H54 (cell line): ENCODE results near the gene AFG3L2.
"Not testable (repeated sequence)": the region's sequence is repeated elsewhere in the genome, so short reads cannot be mapped to it uniquely, and the experiment has no call there.

Experiments used
- DNase-seq: peaks from one replicate; pipeline ENCODE4 v3.0.0; 2011; ENCODE audit warnings: low spot score, mixed read lengths; ENCODE audit not compliant: insufficient read length
- FAIRE-seq: peaks from 3 replicates; lab custom pipeline; 2011; peaks lifted over from hg19 to GRCh38; lab: Jason Lieb, UNC
- POLR2A ChIP-seq: IDR thresholded peaks from 2 replicates; pipeline ENCODE4 v1.6.1; 2011; ENCODE audit warnings: low read depth, mild to moderate bottlenecking, low read length

The AFG3L2 gene

DNA sequence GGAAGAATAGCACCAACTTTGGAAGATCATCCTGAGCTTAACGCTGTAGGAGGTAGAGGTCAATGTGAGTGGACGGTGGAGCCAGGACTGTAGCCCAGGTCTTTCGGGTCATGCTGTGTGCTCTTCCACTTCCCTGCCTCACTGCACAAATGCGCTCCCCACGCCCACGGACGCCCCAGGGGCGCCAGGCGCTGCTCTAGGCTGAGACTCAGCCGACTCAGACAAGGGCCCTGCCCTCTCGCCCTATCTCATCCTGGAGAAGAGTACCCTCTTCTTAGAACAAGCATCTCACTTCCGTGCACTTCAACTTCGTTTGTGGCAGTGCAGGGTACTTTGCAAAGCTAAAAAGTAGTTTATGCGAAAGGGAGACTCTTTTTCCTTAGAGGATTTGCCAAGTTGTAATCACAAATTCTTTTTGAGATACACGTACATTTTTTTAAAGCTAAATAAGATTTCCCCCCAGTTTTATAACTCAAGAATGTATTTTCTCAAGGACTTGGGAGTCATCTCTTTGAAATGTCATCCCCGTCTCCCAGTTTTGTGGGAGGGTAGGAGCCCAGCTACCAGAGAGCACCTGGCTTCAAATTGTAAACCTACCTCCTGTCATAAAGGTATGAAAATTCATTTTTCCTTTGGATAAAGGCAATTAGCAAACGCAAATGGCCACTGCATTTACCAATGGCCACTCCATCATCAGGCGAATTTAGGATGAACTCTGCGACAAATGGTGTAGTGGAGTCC is 29.5 kb upstream of the AFG3L2 start:
- TF ChIP-seq POLR2A, result no peak
- FAIRE-seq (no peak), DNase-seq (no peak)

DNA sequence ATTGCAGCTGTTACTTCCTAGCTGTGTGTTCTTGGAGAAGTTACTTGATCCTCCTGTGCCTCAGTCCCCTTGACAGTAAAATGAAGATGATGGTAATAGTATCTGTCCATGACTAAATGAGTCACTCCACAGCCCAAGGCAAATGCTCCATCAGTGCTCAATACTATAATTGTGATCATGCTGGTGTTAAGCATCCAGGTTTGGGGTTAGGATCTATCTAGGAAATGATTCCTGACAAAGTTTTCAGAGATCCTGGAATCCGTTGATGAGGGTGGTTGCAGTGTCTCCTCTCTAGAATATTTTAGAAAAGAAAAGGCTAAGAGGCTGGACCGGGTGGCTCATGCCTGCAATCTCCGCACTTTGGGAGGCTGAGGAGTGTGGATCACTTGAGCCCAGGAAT is 28.0 kb upstream of the AFG3L2 start:
- TF ChIP-seq POLR2A, result no peak
- FAIRE-seq (no peak), DNase-seq (no peak)

DNA sequence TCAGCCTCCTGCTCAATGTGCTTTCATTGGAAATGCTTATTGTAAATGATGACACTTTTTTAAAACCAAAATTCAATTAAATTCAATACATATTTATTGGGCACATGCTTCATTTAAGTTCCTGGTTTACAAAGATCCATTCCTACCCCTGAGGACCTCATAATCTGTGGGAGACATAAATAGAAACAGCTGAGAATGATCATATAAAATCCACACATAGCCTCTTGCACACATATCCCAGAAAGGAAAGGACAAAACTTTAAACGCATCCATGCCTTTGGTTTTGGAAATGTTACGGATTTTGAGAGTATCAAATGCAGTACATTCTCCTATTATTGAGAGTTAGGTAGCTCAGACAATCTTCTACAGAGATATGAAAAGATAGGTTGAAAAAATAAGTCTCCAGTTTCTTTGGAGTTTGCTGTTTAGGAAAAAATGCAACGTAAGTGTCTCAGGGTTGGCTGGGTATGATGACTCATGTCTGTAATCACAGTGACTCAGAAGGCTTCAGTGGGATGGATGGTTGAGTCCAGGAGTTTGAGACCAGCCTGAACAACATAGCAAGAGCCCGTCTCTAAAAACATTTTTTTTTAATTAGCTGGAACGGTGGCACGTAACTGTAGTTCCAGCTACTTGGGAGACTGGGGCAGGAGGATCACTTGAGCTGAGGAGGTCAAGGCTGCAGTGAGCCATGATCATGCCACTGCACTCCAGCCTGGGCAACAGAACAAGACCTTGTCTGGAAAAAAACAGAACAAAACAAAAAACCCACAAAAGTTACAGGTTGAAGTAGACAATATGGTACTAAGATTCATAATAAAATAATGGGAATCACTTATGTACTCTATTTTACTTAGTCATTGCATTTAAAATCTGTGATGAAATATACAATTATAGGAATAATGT is 26.8 kb upstream of the AFG3L2 start:
- TF ChIP-seq POLR2A, result no peak
- FAIRE-seq (peak; percentile 80), DNase-seq (no peak)

DNA sequence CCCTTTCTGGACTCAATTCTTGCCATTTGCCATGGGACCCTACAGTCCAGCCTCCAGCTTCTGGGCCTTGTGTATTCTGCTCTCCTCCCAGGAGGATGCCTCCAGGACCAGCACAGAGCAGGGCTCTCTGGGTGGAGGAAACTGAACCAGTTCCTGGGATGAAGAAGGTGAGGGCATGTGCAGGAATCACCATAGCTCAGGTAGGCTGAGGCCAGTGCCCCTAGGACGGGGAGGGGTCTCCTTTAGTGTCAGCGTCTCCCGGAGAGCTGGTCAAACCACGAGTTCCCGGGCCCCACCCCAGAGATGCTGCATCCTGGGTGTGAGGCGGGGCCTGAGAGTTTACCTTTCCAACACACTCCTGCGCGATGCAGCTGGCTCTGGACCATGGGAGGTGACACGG is 24.9 kb upstream of the AFG3L2 start:
- FAIRE-seq (no peak), DNase-seq (no peak)
- TF ChIP-seq POLR2A, result no peak

DNA sequence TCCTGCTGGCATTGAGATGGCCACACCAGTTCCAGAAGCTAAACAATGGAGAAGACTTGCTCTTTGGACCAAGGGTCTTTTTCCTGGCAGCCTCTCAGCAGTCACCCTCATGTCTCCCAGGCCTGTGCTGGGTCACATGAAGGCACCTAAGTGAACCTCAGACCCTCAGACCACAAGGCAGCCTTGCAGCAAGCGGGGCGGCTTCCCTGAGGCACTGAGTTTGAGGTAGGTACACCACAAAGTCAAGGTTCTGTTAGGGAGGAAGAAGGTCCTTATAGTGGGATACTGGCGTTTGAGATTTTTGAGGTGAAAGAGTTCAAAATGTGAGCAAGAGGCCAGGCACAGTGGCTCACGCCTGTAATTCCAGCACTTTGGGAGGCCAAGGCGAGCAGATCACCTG is 22.2 kb upstream of the AFG3L2 start:
- FAIRE-seq, result no peak
- no peak for DNase-seq
- no peak for TF ChIP-seq POLR2A

DNA sequence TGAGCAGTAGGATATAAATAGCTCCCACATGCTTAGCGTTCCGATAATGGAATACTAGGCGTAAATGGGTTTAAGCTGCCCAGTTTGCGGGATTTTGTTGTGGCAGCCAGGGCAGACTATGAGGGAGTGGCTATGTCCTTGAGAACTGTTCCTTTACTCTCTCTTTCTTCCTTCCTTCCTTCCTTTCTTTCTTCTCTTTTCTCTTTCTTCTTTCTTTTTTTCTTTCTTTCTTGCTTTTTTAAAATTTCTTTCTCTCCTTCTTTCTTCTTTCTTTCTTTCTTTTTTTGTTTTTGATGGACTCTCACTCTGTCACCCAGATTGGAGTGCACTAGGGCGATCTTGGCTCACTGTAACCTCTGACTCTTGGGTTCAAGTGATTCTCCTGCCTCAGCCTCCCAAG is 21.6 kb upstream of the AFG3L2 start:
- DNase-seq, result no peak
- FAIRE-seq, result no peak
- TF ChIP-seq POLR2A, result no peak

DNA sequence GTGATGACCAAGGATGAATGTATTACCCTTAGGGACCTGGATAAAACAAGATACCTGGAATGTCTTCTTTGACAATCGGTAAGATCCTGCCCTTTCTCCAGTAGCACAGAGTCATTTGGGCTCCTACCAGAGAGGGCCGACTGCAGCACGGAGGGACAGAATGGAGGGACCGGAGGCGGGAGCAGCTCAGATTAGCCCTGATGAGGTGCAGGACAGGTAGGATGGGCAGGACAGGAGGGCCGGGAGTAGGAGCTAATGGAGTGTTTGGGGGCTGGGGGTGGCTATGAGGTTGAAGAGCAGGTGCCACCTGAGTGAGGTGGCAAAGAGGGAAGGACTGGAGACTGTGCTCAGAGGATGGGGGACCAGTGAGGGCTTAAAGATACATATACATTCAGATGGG is 20.8 kb upstream of the AFG3L2 start:
- DNase-seq, result no peak
- no peak for TF ChIP-seq POLR2A
- FAIRE-seq, result no peak

DNA sequence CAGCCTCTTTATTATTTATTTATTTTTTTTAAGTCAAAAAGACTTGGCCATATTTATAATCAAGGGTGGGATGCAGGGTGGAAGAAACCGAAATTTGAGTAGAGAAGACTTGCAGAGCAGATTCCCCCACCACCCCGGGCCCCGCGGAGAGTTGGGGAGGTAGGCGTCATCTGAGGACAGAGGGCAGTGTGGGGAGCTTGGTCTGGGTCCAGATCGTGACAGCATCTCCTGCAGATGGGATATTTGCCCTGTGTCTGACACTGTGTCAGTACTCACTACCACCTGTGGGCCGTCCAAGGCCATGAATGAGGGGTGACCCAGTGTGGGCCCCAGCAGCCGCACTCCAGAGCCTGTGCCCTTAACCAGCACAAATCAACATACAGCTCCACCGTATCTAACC is 20.2 kb upstream of the AFG3L2 start:
- DNase-seq (no peak), FAIRE-seq (no peak)
- TF ChIP-seq POLR2A, result no peak

DNA sequence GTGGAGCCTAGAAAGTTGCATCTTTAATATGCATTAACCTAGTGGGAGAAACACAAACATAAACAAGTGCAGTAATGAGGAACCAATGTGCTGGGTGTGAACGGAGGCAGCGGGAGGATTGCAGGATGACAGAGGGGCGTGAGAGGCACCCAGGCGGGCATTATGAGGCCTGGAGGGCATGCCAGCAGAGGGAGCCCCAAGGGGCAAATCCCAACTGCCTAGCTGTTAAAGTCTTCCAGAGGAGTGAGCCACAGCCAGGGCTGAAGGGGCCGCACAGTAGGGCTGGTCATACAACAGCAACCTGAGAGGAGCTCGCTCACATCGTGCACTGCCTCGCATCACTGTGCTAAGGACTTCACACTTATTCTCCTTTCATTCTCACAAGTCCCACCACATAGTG is 17.4 kb upstream of the AFG3L2 start:
- DNase-seq, result no peak
- no peak for TF ChIP-seq POLR2A
- FAIRE-seq, result no peak

DNA sequence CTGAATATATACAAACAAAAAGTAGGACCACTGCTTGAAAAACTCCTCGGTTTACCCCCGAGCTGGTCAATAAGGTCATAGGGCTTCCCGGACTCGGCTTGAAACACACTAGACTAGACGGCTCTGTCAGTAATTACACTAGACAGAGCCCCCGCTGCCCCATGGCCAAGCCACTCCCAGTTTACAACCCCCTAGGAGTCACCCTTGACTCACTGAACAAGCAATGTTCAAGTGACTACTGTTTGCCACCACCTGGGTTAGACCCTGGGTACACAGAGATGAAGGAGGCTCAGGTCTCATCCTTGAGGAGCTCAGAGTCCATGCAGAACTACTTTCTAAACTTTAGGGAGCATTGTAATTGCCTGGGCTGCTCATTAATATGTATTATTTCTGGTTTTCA is 17.0 kb upstream of the AFG3L2 start:
- DNase-seq (no peak), FAIRE-seq (no peak)
- TF ChIP-seq POLR2A, result no peak

DNA sequence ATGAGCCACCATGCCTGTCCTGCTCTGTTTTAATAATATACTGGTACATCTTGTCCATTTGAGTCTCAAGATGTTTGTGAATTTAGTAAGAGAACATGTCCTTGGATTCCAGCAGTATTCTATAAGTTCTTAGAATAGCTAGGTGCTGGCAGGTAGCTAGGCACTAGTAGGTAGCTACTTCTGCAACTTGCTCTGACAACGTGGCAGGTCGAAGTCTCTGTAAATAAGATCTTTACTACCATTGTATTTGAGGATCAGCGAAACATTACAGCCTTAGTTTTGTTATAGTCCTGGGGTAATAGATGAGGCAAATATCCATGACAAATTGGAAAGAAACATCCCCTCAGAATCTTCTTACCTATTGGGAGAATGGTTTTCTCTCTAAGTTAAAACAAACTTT is 16.5 kb upstream of the AFG3L2 start:
- DNase-seq, result no peak
- FAIRE-seq, result no peak
- TF ChIP-seq POLR2A, result no peak

DNA sequence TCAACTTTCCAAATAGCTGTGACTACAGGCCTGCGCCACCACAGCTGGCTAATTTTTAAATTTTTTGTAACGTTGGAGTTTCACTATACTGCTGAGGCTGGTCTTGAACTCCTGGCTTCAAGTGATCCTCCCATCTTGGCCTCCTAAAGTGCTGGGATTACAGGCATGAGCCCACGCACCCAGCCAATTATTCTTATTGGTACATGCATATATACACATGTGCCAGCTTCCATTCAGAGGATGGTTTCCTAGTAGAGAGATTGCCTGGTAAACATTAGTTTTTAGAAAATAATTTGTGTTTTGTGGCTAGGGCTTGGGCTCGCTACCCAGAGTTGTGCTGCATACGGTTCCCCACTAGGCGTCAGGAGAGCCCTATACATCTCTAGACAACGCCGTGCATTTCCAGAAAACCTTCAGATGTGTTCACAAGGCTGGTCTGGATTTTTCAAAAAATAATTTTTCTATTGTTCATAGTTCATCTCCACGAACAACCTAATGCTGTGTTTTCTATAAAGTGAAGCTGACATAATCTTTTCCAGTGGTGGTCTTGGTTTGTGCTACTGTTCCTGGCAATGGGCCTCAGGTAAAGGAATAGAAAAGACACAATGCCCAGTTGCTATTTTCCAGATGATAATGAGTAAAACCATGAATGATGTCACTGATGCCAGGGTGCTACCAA is 14.6 kb upstream of the AFG3L2 start:
- FAIRE-seq (peak; percentile 48), DNase-seq (no peak)
- no peak for TF ChIP-seq POLR2A

DNA sequence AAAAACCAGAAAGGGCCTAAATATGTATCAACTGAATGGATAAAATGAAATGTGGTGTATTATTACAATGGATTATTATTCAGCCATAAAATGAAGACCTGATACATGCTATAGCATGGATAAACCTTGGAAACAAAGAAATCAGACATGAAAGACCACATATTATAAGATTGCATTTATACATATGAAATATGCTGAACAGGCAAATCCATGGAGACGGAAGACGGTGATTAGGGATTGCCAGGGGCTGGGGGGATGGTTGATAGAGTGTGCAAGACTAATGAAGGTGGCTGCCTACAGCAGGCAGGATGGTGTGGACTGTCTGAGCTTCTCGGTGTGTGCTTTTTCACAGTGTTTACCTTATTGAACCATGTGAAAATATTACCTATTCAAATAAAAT is 11.4 kb upstream of the AFG3L2 start:
- DNase-seq (no peak), FAIRE-seq (no peak)
- TF ChIP-seq POLR2A, result no peak

DNA sequence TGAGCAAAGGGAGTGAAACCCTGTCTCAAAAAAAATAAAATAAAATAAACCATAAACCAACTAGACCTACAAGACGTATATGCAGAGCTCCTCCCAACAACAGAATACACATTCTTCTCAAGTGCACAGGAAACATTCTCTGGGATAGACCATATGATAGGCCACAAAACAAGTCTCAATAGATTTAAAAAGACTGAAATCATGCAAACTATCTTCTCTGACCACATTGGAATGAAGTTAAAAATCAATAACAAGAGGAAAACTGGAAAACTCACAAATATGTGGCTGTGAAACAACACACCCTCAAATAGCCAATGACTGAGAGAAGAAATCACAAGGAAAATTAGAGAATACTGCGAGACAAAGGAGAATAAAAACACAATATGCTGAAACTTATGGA is 7.2 kb upstream of the AFG3L2 start:
- no peak for TF ChIP-seq POLR2A
- FAIRE-seq, result no peak
- no peak for DNase-seq

DNA sequence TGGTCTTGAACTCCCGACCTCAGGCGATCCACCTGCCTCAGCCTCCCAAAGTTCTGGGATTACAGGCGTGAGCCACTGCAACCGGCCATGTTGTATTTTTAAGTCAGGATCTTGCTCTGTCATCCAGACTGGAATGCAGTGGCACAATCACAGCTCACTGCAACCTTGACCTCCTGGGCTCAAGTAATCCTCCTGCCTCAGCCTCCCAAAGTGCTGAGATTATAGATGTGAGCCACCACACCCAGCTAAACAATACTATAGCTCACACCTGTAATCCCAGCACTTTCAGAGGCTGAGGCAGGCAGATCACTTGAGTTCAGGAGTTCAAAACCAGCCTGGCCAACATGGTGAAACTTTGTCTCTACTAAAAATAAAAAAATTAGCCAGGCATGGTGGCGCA is 6.7 kb upstream of the AFG3L2 start:
- DNase-seq, FAIRE-seq: not testable (repeated sequence)

DNA sequence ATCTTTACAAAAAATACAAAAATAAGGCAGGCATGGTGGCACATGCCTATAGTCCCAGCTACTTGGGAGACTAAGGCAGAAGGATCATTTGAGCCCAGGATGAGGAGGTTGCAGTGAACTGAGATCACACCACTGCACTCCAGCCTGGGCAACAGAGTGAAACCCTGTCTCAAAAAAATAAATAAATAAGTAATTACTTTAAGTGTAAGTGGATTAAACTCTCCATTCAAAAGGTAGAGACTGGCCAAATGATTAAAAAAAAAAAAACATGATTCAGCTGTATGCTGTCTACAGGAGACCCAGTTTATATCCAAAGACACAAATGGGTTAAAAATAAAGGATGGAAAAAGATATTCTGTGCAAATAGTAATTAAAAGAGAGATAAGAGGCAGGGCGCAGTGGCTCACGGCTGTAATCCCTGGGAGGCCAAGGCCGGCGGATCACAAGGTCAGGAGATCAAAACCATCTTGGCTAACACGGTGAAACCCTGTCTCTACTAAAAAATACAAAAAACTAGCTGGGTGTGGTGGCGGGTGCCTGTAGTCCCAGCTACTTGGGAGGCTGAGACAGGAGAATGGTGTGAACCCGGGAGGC is 5.3 kb upstream of the AFG3L2 start:
- not testable (repeated sequence) for FAIRE-seq, DNase-seq

DNA sequence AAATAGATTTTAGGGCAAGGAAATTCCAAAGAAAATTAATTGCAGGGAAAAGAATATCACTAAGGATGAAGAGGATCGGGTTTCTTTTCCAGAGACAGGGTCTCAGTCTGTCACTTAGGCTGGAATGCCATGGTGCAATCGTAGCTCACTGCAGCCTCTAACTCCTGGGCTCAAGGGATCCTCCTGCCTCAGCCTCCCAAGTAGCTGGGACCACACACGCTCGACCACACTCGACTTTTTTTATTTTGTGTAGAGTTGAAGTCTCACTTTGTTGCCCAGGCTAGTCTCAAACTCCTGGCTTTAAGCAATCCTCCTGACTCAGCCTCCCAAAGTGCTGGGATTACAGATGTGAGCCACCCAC is 1.2 kb upstream of the AFG3L2 start:
- DNase-seq, FAIRE-seq: not testable (repeated sequence)
